Parathyroid adenoma (tissue), 2 donors: ENCODE measurements around the gene NUDT15.

Experiments
- H2AFZ ChIP-seq: fragments of 300-600 bp; sonication (generic); one replicate; pipeline ENCODE4 v1.7.0; 2017; ENCODE audit warnings: antibody characterized with exemption, mild to moderate bottlenecking
- H3K27ac ChIP-seq: fragments of 300-600 bp; sonication (generic); one replicate; pipeline ENCODE4 v1.7.0; 2017
- H3K27me3 ChIP-seq: fragments of 300-600 bp; sonication (generic); one replicate; pipeline ENCODE4 v1.7.0; 2017; ENCODE audit warnings: low read length; ENCODE audit not compliant: control insufficient read depth, insufficient read depth
- H3K36me3 ChIP-seq: fragments of 300-600 bp; sonication (generic); one replicate; pipeline ENCODE4 v1.7.0; 2017; ENCODE audit warnings: low read length; ENCODE audit not compliant: control insufficient read depth, insufficient read depth
- H3K4me1 ChIP-seq: fragments of 300-600 bp; sonication (generic); one replicate; pipeline ENCODE4 v1.7.0; 2017; ENCODE audit warnings: control low read depth
- H3K4me2 ChIP-seq: fragments of 300-600 bp; sonication (generic); one replicate; pipeline ENCODE4 v1.7.0; 2017; ENCODE audit warnings: low read length
- H3K4me3 ChIP-seq: fragments of 300-600 bp; sonication (generic); one replicate; pipeline ENCODE4 v1.7.0; 2017; ENCODE audit warnings: low read depth, low read length
- H3K79me2 ChIP-seq: fragments of 300-600 bp; sonication (generic); one replicate; pipeline ENCODE4 v1.7.0; 2017; ENCODE audit warnings: control low read depth
- H3K9ac ChIP-seq: fragments of 300-600 bp; sonication (generic); one replicate; pipeline ENCODE4 v1.7.0; 2017; ENCODE audit warnings: mild to moderate bottlenecking
- H3K9me3 ChIP-seq: fragments of 300-600 bp; sonication (generic); one replicate; pipeline ENCODE4 v1.7.0; 2017; ENCODE audit warnings: low read length; ENCODE audit not compliant: control insufficient read depth
- CTCF ChIP-seq: fragments of 300-600 bp; sonication (generic); IDR thresholded peaks from one replicate; pipeline ENCODE4 v1.7.0; 2017; ENCODE audit warnings: antibody characterized with exemption, mild to moderate bottlenecking
- donor health status: primary hyperparathyroidism.

The NUDT15 gene

DNA sequence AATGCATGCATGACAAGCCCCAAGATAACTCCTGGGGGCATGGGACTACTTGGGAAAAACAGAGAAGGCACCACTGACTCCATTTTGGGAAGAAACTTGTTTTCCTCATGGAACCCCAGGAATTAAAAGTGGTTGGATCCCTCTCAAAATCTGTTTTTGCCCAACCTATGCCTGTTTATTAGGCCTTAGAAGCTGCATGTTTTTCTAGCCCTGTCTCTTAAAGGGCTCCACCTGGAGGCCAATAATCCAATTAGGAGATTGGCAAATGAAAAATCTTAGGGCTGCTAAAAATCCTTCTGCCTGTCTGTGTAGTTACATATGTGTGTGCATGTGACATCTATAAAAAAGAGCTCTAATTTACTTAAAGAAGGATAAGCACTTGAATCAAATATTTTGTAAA is 30.5 kb downstream of the NUDT15 start:
- H3K9ac ChIP-seq = no peak overlapping the region
- no peaks in the 10 kb centered on the region for H3K4me1 ChIP-seq
- H3K27me3 ChIP-seq = no peaks in the 10 kb centered on the region
- H3K27ac ChIP-seq = no peak overlapping the region
- H2AFZ ChIP-seq = no peak overlapping the region
- H3K4me3 ChIP-seq = no peak overlapping the region
- no peak overlapping the region for H3K4me2 ChIP-seq
- H3K9me3 ChIP-seq = no peaks in the 10 kb centered on the region
- no peaks in the 10 kb centered on the region for H3K79me2 ChIP-seq
- no peak for TF ChIP-seq CTCF
- no peaks in the 10 kb centered on the region for H3K36me3 ChIP-seq

DNA sequence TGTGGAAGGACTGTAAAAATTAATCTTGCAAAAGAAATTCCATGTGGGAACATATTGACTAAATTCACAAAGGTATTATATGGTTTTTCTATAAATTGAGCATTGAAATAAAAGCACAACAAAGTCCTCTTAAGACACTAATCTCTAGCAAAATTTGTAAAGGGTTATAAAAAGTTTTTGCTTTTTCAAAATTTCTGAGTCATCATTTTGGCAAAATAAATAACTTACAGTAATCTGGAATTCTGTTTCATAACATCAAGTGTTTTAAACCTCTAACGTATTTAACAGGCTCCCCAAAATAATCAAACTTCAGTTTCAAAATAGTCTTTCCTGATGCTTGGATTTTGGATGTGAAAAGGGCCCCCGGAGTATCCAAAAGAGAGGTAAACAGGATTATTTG is 31.4 kb downstream of the NUDT15 start:
- Histone ChIP-seq H3K27me3 (no peaks in the 10 kb centered on the region), H3K9me3 (no peaks in the 10 kb centered on the region), H3K36me3 (no peaks in the 10 kb centered on the region), H3K27ac (no peak overlapping the region), H3K79me2 (no peaks in the 10 kb centered on the region), H3K9ac (no peak overlapping the region), H3K4me1 (no peaks in the 10 kb centered on the region), H3K4me2 (no peak overlapping the region), H3K4me3 (no peak overlapping the region), H2AFZ (no peak overlapping the region)
- TF ChIP-seq CTCF = no peak

DNA sequence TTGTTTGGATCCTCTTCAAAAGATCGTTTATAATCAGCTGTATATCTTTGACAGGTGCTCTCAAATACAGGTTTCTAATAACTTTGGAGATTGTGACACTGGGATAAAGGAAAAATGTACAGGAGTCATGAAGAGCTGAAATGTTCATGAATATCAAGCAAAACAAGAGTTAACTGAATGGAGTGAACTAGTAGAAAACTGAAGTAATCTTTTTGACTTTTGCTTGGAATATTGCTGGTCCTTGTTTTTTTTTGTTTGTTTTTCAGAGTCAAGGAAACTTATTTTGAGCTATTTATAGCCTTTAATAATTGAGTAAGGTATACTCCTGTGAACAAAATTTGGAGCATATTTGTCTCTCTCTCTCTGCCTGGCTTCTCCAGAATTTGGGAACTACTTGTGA is 32.0 kb downstream of the NUDT15 start:
- Histone ChIP-seq H3K27me3 (no peaks in the 10 kb centered on the region), H3K36me3 (no peaks in the 10 kb centered on the region), H3K27ac (no peak overlapping the region), H3K4me1 (no peaks in the 10 kb centered on the region), H3K9me3 (no peaks in the 10 kb centered on the region), H3K79me2 (no peaks in the 10 kb centered on the region), H3K9ac (no peak overlapping the region), H3K4me2 (no peak overlapping the region), H3K4me3 (no peak overlapping the region), H2AFZ (no peak overlapping the region)
- no peak for TF ChIP-seq CTCF

GRCh38 chr13:48070942-48071341 is 33.4 kb downstream of the NUDT15 start:
- Histone ChIP-seq H3K27me3 (no peaks in the 10 kb centered on the region), H3K9ac (no peak overlapping the region), H3K79me2 (no peaks in the 10 kb centered on the region), H3K9me3 (no peaks in the 10 kb centered on the region), H3K36me3 (no peaks in the 10 kb centered on the region), H2AFZ (no peak overlapping the region), H3K27ac (no peak overlapping the region), H3K4me1 (no peaks in the 10 kb centered on the region), H3K4me2 (no peak overlapping the region), H3K4me3 (no peak overlapping the region)
- no peak for TF ChIP-seq CTCF

DNA sequence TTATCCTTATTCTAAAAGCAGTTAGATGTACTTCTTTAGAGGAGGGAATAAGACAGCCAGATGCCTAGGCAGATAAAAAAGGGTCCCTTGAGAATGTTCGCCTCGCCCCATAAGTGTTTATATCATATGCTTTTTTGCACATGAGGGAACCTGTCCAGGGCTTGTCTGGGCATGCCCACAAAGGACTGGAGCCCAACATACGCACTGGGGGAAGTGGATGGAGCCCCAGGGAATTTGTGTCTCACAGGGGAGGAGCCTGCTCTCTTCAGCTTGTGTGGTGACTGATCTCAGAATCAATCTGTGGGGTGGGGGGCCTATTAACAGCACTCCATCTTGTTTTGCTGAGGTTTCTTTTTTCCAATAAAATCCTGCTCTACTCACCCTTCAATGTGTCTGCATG is 34.8 kb downstream of the NUDT15 start:
- no peak for TF ChIP-seq CTCF
- H3K4me3 ChIP-seq = no peak overlapping the region
- no peak overlapping the region for H2AFZ ChIP-seq
- no peaks in the 10 kb centered on the region for H3K4me1 ChIP-seq
- no peaks in the 10 kb centered on the region for H3K27me3 ChIP-seq
- H3K79me2 ChIP-seq = no peaks in the 10 kb centered on the region
- no peak overlapping the region for H3K4me2 ChIP-seq
- H3K27ac ChIP-seq = no peak overlapping the region
- H3K36me3 ChIP-seq = no peaks in the 10 kb centered on the region
- no peak overlapping the region for H3K9ac ChIP-seq
- no peaks in the 10 kb centered on the region for H3K9me3 ChIP-seq
